HT-29 (cell line): ENCODE results near the gene JDP2. TPM values are rescaled to one million over a fixed set of nuclear protein-coding genes. Genes with fewer than 3 reads are reported as not detected.
"Not testable (repeated sequence)": the region's sequence is repeated elsewhere in the genome, so short reads cannot be mapped to it uniquely, and the experiment has no call there.

Experiments used
- DNase-seq: peaks from one replicate; pipeline ENCODE4 v3.0.0-alpha.2; 2015; ENCODE audit warnings: low spot score
- total RNA-seq: library from RNA; depleted of rRNA; stranded (reverse); fragments of >200 nt; shearing (Covaris generic); gene quantifications from 2 replicates; pipeline ENCODE4 v1.2.3, GENCODE V29; 2014

JDP2 gene
- total RNA-seq, 1 experiment from 2014 or later = 15.5 TPM

GRCh38 chr14:75454963-75455546, 27.2 kb downstream of the JDP2 start:
- DNase-seq = no peak

- no peak for DNase-seq
Observed at GRCh38 chr14:75456069-75456996, 28.5 kb downstream of the JDP2 start.

GRCh38 chr14:75456997-75457335, 29.1 kb downstream of the JDP2 start:
- DNase-seq = no peak

GRCh38 chr14:75457648-75458165, 29.9 kb downstream of the JDP2 start:
- DNase-seq = no peak

GRCh38 chr14:75458305-75458704, 30.5 kb downstream of the JDP2 start:
- DNase-seq = no peak

- DNase-seq = peak; percentile 36
Observed at GRCh38 chr14:75459099-75459741, 31.4 kb downstream of the JDP2 start.

- DNase-seq = no peak
Observed at GRCh38 chr14:75459791-75460190, 32.0 kb downstream of the JDP2 start.

GRCh38 chr14:75460394-75460793, 32.6 kb downstream of the JDP2 start:
- no peak for DNase-seq

GRCh38 chr14:75461303-75461702, 33.5 kb downstream of the JDP2 start:
- DNase-seq = no peak

GRCh38 chr14:75461755-75462349, 34.0 kb downstream of the JDP2 start:
- DNase-seq = no peak

- DNase-seq = no peak
Observed at GRCh38 chr14:75464626-75465025, 36.8 kb downstream of the JDP2 start.

- no peak for DNase-seq
Observed at GRCh38 chr14:75467763-75468162, 39.9 kb downstream of the JDP2 start.

GRCh38 chr14:75469164-75469563, 41.3 kb downstream of the JDP2 start:
- DNase-seq = no peak

- DNase-seq = no peak
Observed at GRCh38 chr14:75469606-75470237, 41.9 kb downstream of the JDP2 start.

GRCh38 chr14:75470238-75470797, 42.5 kb downstream of the JDP2 start:
- no peak for DNase-seq

GRCh38 chr14:75471059-75471458, 43.2 kb downstream of the JDP2 start:
- no peak for DNase-seq

GRCh38 chr14:75474127-75474526, 46.3 kb downstream of the JDP2 start:
- DNase-seq = not testable (repeated sequence)

- DNase-seq = no peak
Observed at GRCh38 chr14:75476274-75476995, 48.6 kb downstream of the JDP2 start.

GRCh38 chr14:75477881-75478280, 50.1 kb downstream of the JDP2 start:
- DNase-seq = no peak

GRCh38 chr14:75479770-75480600, 52.2 kb downstream of the JDP2 start:
- no peak for DNase-seq
